ENCODE measurements around the gene TMEM164.

TMEM164 gene

DNA sequence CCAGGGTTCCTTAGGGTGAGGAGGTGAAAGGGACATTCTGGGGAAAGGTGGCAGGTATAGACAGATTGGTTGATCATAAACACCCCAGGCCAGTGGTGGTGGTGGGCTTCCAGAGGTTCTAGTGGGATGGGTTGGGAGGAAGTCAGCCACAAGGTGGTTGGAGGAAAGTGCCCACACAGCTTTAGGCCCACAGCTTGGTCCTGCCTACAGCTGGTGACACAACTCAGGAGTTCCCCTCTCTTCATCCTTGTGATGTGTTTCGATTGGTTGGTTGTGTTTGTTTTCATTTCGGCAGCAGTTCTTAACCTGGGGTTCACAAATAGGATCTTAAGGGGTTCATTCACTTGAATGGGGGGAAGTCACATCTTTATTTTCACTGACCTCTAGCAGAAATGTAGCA, 157.0 kb downstream of the TMEM164 start:
- no peak overlapping the region for H3K27ac ChIP-seq
- TF ChIP-seq, protein P1, sequence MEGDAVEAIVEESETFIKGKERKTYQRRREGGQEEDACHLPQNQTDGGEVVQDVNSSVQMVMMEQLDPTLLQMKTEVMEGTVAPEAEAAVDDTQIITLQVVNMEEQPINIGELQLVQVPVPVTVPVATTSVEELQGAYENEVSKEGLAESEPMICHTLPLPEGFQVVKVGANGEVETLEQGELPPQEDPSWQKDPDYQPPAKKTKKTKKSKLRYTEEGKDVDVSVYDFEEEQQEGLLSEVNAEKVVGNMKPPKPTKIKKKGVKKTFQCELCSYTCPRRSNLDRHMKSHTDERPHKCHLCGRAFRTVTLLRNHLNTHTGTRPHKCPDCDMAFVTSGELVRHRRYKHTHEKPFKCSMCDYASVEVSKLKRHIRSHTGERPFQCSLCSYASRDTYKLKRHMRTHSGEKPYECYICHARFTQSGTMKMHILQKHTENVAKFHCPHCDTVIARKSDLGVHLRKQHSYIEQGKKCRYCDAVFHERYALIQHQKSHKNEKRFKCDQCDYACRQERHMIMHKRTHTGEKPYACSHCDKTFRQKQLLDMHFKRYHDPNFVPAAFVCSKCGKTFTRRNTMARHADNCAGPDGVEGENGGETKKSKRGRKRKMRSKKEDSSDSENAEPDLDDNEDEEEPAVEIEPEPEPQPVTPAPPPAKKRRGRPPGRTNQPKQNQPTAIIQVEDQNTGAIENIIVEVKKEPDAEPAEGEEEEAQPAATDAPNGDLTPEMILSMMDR (conservative IDR thresholded peaks at IDR 0.05) = no peak
- TF ChIP-seq ZFX (IDR thresholded peaks at IDR 0.05) = no peak

GRCh38 chrX:110161361-110161686, 158.4 kb downstream of the TMEM164 start:
- no peak overlapping the region for H3K27ac ChIP-seq
- TF ChIP-seq, protein P1 (conservative IDR thresholded peaks at IDR 0.05) = no peak
- TF ChIP-seq ZFX (IDR thresholded peaks at IDR 0.05) = no peak

GRCh38 chrX:110162131-110162530, 159.2 kb downstream of the TMEM164 start:
- H3K27ac ChIP-seq = no peak overlapping the region
- TF ChIP-seq ZFX (IDR thresholded peaks at IDR 0.05) = no peak
- TF ChIP-seq, protein P1 (conservative IDR thresholded peaks at IDR 0.05) = no peak

DNA sequence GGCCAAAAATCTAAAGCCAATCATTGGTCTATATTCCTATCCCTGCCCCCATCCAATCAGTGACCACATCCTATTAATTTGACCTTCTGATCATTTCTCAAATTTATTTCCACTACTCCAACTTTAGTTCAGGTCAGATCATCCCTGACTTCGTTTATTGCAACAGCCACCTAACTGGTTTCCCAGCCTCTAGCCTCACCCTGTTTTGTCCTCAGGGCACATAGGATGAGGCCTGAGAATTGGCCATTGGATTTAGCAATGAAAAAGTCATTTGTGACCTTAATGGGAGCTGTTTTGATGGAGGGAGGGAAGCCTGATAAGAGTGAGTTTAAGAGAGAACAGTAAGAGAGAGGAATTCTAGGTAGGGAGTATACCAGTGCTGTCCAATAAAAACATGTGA, 160.0 kb downstream of the TMEM164 start:
- H3K27ac ChIP-seq = no peak overlapping the region
- TF ChIP-seq ZFX (IDR thresholded peaks at IDR 0.05) = no peak

GRCh38 chrX:110163488-110163887, 160.6 kb downstream of the TMEM164 start:
- TF ChIP-seq, protein P1 (conservative IDR thresholded peaks at IDR 0.05) = no peak
- no peak for TF ChIP-seq ZFX (IDR thresholded peaks at IDR 0.05)
- H3K27ac ChIP-seq = no peak overlapping the region

DNA sequence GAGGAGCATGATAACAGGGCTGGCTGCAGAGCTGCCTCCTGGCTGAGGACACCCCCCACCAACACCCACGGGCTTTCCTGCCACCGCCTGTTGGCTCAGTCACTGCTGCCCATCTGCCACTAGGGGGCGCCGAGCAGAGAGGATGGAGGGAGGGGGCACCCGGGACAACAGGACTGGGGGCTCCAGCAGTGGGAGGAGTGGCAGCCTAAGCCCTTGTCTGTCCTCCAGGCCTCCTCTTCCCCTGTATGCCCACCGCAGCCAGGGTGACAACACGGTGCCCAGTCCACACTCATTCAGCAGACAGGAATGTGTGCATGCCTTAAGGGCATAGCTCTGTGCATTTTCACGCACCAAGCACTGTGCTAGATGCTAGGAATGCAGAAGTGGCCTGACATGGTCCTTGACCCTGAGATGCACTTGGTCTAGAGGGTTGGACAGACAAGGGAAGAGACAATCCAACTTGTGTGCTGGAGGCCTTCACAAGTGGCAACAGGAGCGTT, 165.1 kb downstream of the TMEM164 start:
- no peak for TF ChIP-seq ZFX (IDR thresholded peaks at IDR 0.05)
- TF ChIP-seq, protein P1 (conservative IDR thresholded peaks at IDR 0.05) = peak; percentile 61
- no peak overlapping the region for H3K27ac ChIP-seq

DNA sequence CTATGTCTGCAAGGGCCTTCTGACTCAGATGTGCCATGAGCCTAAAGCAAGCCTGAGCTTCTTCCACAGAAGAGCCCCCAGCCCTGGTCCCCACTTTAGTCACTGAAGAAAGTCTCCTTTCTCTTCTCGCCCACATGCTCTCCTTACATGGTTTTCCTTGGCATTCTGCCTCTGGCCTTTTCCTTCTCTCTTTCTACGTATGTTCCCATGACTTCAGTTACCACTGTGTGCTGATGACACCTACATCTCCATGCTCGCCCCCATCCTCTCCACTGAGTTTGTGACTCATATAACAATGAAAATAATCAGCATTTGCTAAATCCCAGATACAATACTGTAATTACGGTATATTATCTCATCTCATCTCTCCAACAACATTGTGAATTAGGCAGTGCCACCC, 165.7 kb downstream of the TMEM164 start:
- H3K27ac ChIP-seq = no peak overlapping the region
- TF ChIP-seq, protein P1 (conservative IDR thresholded peaks at IDR 0.05) = no peak
- no peak for TF ChIP-seq ZFX (IDR thresholded peaks at IDR 0.05)

GRCh38 chrX:110170029-110170428, 167.1 kb downstream of the TMEM164 start:
- no peak overlapping the region for H3K27ac ChIP-seq
- no peak for TF ChIP-seq ZFX (IDR thresholded peaks at IDR 0.05)
- TF ChIP-seq, protein P1 (conservative IDR thresholded peaks at IDR 0.05) = no peak

Measured in C4-2B (cell line).